IPS-11a (cell line): Measurements from ENCODE around the gene ISG15.
"Not testable (repeated sequence)": the region's sequence is repeated elsewhere in the genome, so short reads cannot be mapped to it uniquely, and the experiment has no call there.

Experiments used
- H3K4me3 ChIP-seq: one replicate; pipeline ENCODE4 v1.5.1; 2013; ENCODE audit warnings: low read depth, low read length, control low read depth

The ISG15 gene

DNA sequence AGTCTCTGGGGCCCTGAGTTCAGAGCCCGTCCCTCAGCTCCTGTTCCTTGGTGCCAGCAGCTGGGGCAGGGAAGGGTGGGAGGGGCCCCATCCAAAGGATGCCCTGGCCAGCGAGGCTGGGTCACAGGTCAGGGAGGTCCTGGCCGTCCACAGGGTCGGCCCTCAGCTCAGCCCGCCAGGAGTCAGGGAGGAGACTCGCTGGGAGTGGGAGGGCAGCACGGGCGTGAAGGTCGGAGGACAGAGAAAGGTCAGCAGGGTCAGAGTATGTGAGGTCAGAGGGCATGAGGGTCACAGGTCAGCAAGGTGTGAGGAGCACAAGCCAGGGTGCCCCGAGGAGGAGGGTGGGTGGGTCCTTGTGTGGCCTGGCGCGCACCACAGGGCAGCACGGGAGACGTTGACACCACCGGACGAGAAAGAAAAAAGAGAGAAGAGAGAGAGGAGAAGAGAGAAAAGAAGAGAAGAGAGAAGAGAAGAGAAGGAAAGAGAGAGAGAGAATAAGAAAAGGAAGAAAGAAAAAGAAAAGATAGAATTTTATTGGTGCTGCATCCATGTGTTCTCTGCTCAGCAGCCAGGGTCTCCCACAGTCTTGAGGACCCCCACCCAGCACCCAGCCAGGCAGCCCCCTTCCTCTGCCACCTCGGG is 38.5 kb upstream of the ISG15 start:
- no peak overlapping the region for H3K4me3 ChIP-seq

DNA sequence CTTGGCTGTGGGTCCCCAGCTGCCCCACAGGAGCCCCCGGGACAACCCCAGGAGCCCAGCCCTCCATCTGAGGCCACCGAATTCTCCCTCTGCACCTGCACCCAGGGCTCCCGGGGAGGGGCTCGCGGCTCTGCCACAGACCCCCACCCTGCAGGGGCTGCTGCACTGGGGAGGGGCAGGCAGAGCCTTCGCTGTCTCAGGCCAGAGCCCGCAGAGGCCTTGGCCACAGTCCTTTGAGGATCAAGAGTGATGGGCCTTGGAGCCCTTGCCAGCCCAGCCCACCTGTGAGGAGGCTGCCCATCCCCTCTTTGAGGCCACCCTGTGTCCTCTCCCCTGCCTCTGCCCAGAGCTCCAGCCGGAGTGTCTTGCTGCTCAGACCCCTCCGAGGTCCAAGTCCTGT is 37.9 kb upstream of the ISG15 start:
- H3K4me3 ChIP-seq, result no peak overlapping the region

GRCh38 chr1:975896-976683 is 37.2 kb upstream of the ISG15 start:
- H3K4me3 ChIP-seq, result no peak overlapping the region

GRCh38 chr1:976791-977190 is 36.5 kb upstream of the ISG15 start:
- not testable (repeated sequence) for H3K4me3 ChIP-seq

DNA sequence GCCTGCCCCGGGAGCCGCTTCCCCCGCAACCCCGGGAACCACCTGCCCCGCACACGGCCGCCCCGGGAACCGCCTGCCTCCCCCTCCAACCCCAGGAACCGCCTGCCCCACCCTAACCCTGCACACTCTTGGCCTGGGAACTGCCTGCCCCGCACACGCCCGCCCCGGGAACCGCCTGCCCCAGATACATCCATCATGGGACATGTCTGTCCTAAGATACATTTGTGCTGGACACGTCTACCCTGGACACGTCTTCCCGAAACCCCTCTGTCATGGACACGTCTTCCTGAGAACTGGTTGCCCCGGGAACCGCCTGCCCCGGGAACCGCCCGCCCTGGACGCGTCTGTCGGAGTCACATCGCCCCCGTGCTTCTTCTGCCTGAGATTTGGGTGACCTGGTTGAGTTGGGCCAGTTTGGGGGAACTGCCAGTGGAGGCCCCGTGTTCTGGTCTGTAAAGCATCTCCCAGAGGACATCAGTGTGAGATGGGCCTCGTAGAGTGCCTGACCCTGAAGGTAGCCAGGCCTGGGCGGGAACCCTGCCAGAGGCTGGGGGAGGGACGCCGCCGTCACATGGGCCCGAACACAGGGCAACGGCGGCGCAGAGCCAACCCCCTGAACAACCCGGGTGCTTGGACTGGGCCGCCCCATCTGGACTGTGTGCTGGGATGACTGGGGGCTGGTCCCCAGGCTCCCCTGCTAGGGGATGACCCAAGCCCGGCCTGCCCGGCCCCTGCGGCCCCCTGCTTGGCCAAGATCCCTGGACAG is 35.0 kb upstream of the ISG15 start:
- H3K4me3 ChIP-seq, result no peak overlapping the region

GRCh38 chr1:978835-979743 is 34.2 kb upstream of the ISG15 start:
- H3K4me3 ChIP-seq, result no peak overlapping the region

GRCh38 chr1:979744-980072 is 33.6 kb upstream of the ISG15 start:
- no peak overlapping the region for H3K4me3 ChIP-seq

GRCh38 chr1:980137-980571 is 33.1 kb upstream of the ISG15 start:
- no peak overlapping the region for H3K4me3 ChIP-seq

DNA sequence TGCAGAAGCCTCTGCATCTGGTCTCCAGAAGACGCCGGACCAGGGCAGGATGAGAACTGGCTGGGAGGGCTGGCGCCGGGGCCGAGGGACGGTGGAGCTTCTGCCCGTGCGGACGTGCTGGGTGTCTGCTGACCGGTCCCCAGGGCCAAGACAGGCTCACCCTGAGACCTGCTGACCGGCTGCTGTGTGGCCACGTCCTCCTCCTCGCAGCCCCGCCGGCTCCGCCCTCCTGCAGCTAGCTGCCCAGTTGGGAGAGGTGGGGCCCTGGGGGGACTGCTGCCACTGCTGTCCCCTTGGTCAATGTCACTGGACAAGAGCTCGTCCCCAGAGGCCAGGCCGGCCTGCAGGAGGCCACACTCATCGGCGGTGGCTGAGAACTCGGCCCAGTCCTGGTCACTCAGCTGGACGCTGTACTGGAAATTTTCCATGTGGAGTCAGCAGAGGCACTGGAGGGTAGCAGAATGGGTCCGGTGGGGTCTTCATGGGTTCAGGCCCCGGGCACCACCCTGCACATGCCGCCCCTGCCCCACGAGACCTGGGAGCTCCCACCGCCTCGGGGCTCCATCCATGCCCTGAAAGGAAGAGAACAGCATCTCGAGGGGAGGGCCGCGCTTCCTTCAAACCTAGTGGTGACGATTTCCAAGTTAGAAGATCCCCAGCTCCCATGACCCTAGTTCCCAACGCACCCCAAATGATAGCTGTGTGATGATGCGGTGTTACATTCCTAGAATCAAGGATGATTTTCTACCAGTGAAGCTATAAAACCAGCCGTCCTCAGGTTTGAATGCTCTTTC is 32.5 kb upstream of the ISG15 start:
- H3K4me3 ChIP-seq, result no peak overlapping the region

GRCh38 chr1:981491-981954 is 31.8 kb upstream of the ISG15 start:
- no peak overlapping the region for H3K4me3 ChIP-seq

DNA sequence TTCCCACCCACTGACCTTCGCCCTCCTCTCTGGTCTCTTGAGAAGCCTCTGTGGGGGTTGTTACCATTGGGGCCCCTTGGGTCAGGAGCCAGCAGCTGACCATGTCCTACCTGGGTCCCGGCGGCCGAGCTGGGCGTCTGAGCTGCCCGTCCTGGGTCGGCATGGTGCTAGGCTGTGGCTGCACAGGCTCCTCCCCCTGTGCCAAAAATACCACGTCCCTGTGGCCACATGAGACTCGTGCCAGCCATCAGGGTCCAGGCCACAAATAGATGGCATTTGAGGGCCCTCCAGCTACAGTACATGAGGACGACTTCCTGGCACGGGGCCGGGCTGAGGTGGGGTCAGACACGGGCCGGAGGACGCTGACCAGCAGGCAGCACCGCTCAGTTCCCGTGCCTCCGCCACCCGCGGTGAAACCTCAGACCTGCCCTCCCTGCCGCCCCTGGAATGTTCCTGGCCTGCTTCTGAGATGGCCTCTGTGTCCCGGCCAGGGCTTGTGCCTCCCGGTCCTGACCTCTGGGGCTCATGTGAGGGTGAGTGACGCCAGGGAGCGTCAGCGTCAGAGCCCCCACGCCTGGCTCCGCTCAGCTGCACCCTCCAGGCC is 31.2 kb upstream of the ISG15 start, which contains the start of gene PERM1:
Gene PERM1, minus strand, starts transcription at position 139 of the 604 bp plus-strand sequence. CDS start 1,064 bp downstream, outside the sequence.
- no peak within 1 kb of the TSS for H3K4me3 ChIP-seq

DNA sequence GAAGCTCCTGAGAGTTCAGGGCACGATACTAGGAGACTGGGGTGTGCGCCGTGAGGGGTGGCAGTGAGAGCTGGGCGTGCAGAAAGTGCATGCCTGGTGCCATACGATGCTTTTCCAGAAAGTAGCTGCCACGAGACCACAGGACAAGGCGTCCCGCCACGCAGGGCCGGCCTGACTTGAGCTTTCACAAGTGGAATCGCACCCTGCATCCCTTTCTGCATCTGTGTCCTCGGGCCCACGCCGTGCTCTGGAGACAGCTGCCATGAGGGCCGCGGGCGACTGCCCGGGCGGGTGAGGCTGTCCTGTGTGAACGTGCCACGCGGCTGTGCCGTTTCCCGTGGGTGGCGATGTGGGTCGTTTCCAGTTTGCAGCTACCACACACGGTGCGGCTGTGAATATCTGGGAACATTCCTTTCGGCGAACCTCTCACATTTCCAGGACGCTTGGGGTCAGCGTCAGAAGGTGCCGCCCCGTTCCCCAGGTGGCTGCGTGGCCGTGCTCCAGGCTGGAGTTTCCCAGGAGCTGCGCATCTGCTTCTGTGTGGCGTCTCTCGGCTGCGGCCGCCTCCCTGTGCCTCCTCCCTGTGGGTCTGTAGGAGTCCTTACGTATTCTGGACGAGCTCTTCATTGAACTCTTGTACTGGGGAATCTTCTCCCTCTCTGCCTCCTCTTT is 30.4 kb upstream of the ISG15 start:
- no peak overlapping the region for H3K4me3 ChIP-seq

DNA sequence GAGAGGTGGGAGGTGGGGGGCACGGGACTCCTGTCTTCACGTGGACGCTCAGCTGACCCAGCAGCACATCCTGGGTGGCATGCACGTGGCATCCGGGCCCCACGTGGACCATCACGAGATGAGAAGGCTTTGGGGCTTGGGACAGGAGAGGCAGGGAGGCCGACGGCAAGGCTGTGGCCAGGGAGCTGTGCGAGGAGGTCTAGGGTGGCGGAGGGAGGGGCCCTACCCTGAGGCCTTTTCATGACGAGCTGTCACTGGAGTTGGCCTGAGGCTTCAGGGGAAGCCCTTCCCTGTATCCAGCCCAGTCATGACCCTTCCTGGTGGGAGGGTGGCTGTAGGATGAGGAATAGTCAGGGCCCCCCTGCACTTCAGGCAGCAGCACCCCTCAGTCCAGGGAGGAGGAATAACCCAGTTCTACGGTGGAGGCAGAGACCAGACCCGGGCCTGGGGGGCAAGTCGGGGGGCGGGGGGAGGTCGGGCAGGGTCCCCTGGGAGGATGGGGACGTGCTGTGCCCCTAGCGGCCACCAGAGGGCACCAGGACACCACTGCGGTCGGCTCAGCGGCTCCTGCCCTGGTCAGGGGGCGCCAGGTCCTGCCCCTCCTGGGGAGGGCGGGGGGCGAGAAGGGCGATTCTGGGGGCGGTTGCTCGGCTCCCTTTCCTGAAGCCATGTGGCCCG is 29.4 kb upstream of the ISG15 start:
- no peak overlapping the region for H3K4me3 ChIP-seq

GRCh38 chr1:984476-984814 is 28.9 kb upstream of the ISG15 start:
- H3K4me3 ChIP-seq, result no peak overlapping the region

- no peak overlapping the region for H3K4me3 ChIP-seq
Observed at GRCh38 chr1:985126-985525, 28.2 kb upstream of the ISG15 start.

GRCh38 chr1:988061-988460 is 25.2 kb upstream of the ISG15 start:
- not testable (repeated sequence) for H3K4me3 ChIP-seq

DNA sequence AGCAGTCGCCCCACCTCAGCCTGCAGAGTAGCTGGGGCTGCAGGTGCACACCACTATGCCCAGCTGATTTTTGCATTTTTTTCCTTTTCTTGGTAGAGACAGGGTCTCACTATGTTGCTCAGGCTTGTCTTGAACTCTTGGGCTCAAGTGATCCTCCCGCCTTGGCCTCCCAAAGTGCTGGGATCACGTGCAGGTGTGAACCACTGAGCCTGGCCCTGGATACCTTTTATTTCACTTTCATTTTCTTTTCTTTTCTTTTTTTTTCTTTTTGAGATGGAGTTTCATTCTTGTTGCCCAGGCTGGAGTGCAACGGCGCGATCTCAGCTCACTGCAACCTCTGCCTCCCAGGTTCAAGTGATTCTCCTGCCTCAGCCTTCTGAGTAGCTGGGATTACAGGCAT is 22.0 kb upstream of the ISG15 start:
- not testable (repeated sequence) for H3K4me3 ChIP-seq

DNA sequence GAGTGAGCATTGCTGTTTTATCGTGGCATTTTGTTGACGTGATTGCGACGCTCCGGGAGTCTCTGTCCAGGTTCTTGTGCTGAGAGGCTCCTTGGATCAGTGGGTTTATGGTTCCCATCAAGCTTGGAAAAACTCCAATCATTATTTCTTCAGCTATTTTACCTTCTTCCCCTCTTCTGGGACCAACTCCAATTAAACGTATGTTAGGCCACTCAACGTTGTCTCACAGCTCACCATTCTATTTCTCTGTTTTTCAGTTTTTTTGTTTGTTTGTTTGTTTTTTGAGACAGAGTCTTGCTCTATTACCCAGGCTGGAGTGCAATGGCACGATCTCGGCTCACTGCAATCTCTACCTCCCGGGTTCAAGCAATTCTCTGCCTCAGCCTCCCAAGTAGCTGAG is 21.4 kb upstream of the ISG15 start:
- no peak overlapping the region for H3K4me3 ChIP-seq

- no peak overlapping the region for H3K4me3 ChIP-seq
Observed at GRCh38 chr1:992362-992761, 20.9 kb upstream of the ISG15 start.
